ENCODE measurements around the gene TENM3.

DNA sequence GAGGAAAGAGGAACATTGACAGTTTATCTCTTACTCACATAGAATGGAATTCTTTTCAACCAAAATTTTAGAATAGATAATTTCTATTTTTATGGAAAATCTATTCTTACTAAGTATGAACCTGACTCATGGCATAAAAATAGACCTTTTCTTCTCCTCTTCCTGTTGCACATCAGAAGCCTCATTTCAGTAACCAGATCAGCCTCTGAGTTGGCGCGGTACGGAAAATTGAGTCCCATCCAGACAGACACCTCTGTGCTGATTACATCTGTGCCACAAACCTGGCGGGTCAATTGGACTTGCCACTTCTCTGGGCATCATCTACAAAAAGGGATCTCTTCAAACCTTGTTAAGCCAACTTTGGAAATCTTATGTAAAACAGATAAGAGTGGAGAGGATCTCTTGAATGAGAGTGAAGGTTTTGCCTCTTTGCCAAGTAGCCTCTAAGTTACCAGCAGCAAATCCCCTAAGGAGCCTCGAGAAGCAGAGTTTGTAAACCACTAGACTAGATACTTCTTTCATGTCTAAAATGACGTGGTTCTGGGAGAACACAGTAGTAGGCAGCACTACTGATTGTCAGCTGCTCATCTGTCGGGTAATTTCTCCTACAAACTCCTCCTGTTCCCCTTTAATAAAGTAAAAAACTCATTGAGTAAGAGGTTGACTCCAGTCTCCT is 37.4 kb downstream of the TENM3 start:
- TF ChIP-seq, protein P1, sequence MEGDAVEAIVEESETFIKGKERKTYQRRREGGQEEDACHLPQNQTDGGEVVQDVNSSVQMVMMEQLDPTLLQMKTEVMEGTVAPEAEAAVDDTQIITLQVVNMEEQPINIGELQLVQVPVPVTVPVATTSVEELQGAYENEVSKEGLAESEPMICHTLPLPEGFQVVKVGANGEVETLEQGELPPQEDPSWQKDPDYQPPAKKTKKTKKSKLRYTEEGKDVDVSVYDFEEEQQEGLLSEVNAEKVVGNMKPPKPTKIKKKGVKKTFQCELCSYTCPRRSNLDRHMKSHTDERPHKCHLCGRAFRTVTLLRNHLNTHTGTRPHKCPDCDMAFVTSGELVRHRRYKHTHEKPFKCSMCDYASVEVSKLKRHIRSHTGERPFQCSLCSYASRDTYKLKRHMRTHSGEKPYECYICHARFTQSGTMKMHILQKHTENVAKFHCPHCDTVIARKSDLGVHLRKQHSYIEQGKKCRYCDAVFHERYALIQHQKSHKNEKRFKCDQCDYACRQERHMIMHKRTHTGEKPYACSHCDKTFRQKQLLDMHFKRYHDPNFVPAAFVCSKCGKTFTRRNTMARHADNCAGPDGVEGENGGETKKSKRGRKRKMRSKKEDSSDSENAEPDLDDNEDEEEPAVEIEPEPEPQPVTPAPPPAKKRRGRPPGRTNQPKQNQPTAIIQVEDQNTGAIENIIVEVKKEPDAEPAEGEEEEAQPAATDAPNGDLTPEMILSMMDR (IDR thresholded peaks at IDR 0.05; ENCODE audit: low read depth, low read length): no peak
- TF ChIP-seq EZH2phosphoT487 (IDR thresholded peaks at IDR 0.05; ENCODE audit: low read depth): no peak
